Measurements from ENCODE around the gene ZNF768.

Gene ZNF768

DNA sequence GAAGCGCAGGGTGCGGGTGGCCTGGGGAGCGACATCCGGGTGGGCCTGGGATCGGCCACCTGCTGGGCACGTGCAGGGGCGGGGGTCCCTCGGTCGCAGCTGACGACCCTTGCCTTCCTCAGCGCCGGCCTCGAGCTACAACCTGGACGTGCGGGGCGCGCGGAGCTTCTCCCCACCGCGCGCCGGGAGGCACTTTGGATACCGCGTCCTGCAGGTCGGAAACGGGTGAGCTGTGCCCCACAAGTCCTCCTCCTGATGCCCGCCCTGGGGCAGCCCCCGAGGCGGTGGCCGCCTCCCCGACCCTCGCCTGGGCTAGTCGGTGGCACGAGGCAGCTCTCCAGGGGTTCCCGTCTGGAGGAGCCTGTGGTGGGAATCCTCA, 52.3 kb downstream of the ZNF768 start:
- in situ Hi-C loops (cut with MboI; ENCODE audit: low sequenced_read_pairs): no loop called here

Measured in HL-60/S4 treated with retinoic acid at 250 ng/mL for 4 days and 3 days (cell line).